Measurements from ENCODE around the gene LAGE3.
"Not testable (repeated sequence)": the region's sequence is repeated elsewhere in the genome, so short reads cannot be mapped to it uniquely, and the experiment has no call there.

Gene LAGE3

DNA sequence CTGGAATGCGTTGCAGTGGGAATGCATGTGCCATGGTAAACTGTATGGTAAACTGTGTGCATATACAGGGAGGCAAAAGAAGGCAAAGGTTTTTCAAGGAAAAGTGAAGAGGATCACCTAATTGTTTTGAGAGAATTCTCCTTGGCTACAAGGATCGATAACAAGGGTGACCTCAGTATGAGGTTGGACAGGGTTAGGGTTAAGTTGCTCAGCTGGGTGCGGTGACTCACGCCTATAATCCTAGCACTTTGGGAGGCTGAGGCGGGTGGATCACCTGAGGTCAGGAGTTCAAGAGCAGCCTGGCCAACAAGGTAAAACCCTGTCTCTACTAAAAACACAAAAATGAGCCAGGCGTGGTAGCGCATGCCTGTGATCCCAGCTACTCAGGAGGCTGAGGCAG is 22.3 kb upstream of the LAGE3 start:
- DNase-seq: not testable (repeated sequence)

DNA sequence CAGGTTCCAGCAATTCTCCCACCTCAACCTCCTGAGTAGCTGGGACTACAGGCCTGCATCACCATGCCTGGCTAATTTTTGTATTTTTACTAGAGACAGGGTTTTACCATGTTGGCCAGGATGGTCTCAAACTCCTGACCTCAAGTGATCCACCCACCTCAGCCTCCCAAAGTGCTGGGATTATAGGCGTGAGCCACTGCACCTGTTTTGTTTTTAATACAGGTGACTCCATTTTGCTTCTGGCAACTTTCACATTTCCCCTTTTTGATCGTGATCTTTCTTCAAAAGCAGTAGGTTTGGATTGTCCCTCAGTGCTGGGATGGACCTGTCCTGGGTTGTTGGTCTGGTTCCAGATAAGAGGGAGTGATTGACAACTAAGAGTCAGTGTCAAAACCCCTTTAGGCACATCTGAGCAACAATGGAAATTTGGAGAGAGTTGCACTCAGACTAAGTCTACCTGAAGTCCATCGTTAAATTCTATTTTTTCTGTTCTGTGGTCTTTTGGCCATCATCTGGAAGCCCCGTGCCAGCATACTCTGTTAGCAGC is 17.6 kb upstream of the LAGE3 start:
- DNase-seq: not testable (repeated sequence)

DNA sequence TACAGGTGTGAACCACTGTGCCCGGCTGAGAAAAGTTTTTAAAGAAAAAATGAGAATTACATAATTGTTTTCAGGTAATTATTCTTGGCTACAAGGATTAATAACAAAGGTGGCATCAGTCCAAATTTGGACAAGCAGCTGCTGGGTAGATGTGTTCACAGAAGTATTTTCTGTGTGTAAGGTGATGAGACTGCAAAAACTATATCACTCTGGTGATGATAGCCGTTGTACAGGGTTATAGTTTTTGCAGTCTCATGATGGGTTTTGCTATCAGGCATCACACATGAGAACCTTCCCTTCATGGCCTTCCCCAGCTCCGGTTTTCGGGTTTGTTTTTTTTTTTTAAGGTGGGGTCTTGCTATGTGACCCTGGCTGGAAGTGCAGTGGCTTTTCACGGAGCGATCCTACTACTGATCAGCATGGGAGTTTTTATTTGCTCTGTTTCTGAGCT is 16.4 kb upstream of the LAGE3 start:
- no peak for DNase-seq

DNA sequence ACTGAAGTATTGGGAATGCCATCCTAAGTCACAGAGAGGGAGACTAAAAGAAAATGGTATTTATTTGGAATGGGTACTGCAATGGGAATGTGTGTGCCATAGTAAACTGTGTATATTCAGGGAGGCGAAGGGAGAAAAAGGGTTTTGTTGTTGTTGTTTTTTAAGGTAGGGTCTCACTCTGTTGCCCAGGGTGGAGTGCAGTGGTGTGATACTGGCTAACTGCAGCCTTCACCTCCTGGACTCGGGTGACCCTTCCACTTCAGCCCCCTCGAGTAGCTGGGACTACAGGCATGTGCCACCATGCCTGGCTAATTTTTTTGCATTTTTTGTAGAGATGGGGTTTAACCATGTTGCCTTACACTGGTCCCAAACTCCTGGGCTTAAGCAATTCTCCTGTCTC is 15.6 kb upstream of the LAGE3 start:
- DNase-seq: no peak

DNA sequence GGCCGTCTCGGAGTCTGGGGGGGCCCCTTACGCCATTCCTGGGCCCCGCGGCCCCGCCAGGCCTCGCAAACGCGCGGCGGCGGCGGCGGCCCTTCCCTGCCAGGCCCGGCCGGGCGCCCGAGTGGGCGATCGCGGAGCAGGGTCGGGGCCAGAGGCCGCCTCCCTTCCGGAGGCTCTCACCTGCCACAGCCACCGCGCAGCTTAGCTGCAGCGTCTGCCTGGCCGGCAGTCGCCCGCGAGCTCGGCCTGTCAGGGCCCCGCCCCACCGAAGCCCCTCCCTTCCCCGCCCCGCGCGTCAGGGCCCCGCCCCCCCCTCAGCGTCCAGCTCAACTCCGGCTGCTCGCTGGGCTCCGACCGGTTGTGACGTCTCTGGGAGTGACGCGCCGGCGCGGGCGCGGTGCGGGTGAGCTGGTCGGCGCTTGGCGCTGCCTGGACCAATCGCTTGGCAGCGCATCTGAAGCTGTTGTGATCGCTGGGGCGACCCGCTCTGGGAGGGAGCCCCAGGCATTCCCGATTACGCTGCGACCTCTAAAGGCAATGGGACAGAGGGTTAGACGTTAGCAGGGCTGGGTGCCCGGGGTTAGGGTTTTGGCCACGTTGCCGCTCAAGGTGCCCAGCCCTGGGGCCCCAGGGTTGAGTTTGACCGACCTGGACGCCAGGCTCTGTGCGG is 11.5 kb upstream of the LAGE3 start, which contains the start of gene SLC10A3:
Gene SLC10A3, minus strand, starts transcription at position 216 of the 670 bp plus-strand sequence. CDS start 1,689 bp downstream, outside the sequence.
- peak; percentile 91 for DNase-seq

DNA sequence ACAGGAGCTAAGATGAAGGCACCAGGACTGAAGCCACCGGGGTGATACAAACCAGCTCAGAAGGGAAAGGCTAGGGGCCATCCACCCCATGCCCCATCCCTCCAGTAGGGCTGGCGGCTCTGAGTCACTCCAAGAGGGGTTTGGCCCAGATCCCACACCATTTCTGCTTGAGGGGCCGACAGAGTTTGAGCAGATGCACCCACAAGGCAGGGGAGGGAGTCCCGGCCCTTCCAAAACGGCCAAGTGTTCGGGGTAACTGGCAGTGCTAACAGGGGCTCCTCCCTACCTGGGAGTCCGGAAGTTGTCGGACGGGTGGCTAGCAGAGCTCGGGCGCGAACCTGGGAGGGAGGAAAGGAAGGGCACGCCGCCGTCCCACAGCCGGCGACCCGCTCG is 10.9 kb upstream of the LAGE3 start:
- DNase-seq: peak; percentile 62

DNA sequence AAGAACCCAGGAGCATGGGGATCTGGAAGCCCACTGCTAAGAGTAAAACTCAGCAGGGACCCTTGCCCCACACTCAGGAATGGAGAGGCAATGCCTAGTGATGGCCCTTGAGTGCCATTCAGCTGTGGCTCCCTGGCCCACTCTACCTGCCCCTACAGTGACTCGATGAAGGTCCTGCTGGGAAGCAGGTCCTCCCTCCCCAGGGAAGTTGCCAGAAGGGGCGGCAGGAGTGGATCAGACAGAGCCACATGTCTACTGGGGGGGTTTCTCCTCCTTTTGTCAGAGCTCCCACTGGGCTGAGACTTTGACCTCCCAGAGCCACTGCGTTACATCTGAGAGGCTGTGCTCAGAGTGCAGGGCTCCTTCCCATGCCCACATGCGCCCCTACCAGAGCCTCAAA is 10.1 kb upstream of the LAGE3 start:
- no peak for DNase-seq

DNA sequence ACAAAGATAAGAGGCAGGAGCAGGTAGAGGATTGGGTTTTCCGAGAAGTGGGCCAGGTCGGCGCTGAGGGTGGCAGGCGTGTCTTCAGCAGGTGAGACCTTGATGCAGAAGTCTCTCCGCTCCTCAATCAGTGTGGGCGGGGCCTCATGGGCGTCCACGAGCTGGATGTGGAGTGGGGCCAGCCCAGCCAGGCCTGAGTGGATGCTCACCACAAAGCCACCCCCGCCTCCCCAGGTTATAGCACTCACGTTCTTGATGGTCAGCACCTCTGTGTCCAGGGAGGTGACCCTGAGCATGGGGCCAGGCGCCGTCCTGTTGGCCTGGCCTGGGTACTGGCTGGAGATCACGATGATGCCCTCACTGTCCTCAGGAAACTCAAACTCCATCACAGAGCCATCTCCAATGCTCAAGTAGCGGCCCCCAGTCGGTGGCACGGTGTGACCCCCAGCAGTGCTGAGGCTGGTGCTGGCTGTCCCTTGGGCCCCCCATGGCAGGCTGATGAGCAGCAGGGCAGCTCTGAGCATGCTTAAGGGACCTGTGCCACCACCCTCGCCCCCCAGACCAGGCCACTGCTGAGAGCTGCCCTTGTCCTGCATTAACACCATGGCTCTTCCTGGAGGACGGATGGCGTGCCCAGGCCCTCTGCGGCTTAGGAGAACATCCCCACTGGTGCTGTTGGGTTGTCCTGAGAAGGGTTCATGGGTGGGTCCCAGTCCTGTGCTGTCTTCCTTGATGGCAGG is 9.4 kb upstream of the LAGE3 start:
- no peak for DNase-seq

DNA sequence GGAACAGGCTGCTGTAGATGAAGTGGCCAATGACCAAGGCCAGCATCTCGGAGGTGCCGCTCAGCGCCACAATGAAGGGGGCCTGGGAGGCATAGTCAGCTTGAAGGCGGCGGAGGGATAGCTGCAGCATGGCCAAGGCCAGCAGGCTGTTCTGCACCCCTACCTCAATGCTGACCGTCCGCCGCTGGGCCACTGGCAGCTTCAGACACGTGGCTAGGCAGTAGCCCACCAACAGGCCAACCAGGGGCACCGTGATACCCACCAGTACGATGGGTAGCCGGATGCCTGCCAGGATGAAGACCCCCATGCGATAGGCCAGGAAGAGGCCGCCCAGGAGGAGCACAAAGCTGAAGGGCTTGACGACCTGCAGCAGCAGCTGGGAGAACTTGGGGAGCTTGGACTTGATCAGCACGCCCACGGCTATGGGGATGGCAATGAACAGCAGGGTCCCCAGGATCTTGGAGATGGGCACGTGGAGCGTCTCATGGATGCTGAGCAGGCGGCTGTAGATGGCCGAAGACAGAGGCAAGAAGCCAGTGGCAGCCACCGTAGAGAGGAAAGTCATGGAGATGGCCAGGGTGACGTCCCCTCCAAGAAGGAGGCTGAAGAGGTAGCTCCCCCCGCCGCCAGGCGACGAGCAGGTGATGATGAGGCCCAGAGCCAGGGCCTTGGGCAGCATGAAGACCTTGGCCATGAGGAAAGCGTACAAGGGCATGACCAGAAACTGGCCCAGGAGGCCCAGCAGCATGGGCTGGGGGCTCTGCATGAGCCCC is 8.6 kb upstream of the LAGE3 start:
- DNase-seq: no peak

DNA sequence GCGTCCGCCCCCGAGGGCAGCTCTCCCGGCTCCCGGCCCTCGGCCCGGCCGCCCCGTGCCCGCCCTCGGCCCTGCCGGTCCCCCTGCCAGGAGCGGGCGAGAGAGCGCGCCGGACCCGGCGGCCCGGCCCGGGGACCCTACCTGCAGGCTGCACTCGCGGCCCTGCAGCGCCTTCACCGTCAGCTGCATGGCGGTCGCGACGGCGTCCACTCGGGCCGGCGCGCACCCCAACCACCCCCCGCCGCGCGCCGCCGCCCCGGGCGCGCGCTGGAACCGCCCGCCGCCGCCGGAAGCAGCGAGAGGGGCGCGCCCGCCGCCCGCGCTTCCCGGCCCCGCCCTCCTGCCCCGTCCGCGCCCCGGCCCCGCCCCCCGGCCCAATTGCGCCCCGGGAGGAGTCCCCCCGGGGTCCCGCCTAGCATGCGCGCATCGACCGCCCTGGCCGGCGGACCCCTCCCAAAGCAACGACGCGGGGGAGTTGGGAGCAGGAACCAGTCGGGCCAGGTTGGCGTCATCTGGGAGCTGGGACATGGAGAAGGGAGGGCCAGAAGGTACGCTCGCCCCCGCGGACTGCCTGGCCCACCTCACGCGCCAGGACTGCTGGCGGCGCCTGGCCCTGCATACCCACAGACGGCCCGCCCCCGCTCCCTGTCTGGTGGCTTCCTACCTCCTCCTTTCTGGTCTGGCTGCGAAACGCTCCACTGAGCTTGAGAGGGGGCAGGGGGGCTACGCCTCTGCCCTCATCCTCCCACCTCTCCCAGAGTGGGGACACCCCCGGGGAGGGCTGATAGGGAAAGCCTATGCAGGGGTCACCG is 7.5 kb upstream of the LAGE3 start, which contains the start of gene UBL4A:
Gene UBL4A, minus strand, starts transcription at position 220 of the 812 bp plus-strand sequence. Its CDS starts 31 bp downstream, at position 189.
- DNase-seq: peak; percentile 79

DNA sequence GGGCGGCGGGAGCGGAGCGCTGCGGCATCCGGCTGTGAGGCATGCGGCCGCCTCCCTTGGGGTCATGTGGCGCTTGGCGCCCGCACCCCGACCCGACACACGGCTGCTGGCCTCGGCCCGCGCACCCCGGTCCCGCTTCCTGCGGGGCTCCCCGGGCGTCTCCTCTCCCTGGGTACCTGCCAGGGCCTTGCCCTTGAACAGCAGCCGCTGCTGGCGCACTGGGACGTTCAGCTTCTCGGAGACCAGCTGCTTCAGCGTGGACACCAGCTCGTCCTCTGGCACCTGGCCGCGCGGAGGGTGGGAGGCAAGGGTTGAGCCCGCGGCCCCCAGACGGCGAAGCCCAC is 6.9 kb upstream of the LAGE3 start:
- peak; percentile 63 for DNase-seq

DNA sequence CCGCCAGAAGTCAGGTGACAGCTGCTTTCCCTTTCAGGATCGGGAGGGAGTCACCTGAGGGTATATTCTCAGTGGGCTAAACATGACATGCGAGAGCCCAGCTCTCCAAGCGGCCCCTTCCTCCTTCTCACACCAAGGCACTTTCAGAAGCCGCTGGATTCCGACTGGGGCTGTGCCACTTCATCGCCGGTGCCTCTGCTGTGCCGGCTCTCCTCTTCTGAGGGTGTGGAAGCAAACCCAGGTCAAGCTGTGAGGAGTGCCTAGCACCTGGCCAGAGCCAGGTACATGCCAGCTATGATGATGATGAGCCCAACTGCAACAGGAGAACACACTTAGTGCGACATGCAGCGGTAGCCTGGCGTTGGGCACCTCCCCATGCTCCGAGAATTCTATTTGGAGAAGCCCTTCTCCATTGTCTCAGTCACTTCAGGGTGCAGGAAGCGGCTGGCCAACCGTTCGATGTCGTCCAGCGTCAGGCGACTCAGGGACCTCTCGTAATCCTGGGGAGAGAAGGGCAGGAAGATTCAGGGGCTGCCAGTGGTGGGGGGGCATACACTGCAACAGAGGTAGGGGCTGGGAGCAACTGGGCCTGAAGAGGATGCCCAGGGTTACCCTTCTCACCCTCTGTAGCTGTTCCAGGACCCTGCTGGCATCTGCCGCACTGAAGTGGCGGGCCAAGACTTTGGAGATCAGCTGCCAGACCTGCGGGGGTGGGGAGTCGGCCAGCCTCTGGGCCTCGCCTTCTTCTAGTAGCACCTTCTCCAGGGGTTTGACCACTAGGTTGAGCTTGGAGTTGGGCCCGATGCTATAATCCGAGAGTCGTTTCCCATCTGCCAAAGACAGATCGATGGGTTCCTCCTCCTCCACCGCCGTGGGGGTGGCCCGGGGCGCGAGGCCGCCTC is 6.3 kb upstream of the LAGE3 start:
- no peak for DNase-seq

DNA sequence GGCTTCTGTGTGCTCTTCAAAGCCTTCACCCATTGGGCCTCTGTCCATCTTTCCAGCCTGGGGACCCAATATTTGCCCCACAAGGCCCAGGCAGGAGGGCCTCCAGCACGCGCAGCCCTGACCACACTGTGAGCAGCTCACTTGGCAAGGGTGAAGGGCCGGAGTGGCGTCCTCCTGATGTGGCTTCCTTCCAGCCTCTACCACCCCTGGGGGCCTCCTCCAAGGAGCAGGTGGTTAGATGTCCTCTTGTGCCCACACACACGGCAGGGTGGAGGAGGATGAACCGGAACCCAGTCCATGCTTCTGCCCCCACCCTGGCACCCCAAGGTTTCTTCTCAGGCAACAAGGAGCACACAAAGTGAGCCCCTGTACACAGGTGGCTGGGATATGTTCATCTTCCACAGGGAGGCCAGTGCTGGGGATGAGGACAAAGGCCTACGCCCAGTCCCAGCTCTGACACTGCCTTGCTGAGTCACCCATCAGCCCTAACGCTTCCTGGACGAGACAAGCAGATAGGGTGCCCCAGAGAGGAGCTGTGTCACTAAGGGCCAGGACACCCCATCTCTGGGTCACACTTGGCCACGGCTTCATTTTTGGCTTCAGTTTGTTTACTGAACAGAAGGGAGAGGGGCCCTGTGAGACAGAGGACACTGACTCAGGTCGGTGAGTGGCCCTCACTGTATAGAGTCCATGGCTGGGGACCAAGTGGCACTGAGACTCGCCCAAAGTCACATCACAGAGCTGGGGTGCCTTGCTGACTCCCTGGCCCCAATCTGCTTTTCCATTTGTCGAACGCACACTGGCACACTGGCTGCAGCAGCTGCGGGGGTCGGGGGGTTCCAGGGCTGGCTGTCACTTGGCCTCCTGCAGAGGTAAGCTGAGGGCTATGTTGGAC is 5.4 kb upstream of the LAGE3 start:
- DNase-seq: no peak

DNA sequence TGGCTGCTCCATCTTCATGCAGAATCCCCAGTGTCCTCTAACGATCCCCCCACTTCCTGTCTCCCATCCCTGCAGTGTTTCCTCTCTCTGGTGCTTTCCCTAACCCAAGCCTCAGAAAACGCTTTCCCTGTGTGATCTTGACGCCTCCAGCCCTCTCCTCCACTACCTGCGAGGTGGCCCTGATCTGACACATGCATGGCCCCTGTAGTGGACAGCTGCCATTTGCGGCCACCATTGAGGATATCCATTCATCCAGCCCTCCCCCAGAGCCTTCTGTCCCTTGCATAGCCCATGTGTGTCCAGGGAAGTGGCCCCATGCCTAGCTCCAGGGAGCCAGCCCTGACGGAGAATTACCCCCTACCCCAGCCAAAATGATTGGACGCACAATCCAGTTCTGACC is 4.2 kb upstream of the LAGE3 start:
- DNase-seq: no peak

DNA sequence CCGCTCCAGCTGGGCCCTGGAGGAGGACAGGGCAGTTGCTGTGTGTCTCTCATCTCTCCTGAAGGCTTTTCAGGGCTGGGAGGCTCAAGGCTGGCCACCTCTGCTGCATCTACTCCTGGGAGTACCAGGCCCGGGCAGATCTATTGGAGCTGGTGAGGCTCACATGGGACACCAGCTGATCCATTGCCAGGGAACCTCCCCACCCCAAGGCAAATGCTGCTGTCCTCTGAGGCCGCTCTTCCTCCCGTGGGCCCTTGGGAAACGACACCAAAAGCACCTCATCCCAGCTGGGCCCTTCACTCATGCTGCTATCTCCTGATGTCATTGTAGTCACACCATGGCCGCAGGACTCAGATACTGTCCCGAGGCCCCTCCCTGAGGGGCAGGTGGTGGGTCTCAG is 3.7 kb upstream of the LAGE3 start:
- no peak for DNase-seq

DNA sequence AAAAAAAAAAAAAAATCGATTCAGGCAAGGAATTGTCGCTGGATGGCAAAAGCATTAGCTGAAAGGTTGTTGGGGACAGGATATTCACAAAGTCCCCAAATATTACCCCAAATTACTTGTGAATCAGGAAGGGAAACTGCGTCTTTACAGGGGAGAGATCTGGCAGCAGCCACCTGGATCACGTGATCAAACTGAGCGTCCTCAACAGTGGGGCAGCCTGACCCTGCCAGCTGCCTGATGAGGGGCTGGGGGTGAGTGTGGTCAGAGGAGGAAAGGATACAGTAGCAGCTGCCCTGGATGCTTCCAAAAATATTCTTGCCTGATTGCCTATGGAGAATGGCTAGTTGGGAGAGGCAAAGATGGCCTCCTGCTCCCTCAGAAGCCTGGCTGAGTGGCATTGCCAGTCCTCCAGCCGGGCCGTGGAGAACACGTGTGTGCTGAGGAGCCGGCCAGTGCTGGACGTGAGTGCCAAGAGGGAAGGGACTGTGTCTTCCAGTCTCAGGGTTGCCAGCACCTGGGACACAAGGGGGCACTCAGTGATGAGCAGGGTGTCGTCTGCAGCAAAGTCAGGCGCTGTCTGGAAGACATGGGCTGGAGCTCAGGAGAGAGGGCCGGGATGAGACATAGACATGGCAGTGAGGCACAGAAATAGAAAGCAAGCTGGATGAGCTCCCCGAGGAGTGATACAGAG is 3.0 kb upstream of the LAGE3 start:
- DNase-seq: no peak

DNA sequence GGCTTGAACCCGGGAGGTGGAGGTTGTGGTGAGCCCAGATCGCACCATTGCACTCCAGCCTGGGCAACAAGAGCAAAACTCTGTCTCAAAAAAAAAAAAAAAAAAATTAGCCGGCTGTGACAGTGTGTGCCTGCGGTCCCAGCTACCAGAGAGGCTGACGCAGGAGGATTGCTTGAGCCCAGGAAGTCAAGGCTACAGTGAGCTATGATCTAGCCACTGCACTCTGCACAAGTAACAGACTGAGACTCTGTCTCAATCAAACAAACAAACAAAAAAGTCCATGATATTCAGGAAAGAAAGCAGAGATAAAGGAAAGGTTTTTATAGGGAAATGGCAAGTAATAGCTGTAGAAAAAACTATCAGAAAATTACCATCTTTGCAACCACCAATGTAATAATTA is 2.1 kb upstream of the LAGE3 start:
- DNase-seq: no peak

DNA sequence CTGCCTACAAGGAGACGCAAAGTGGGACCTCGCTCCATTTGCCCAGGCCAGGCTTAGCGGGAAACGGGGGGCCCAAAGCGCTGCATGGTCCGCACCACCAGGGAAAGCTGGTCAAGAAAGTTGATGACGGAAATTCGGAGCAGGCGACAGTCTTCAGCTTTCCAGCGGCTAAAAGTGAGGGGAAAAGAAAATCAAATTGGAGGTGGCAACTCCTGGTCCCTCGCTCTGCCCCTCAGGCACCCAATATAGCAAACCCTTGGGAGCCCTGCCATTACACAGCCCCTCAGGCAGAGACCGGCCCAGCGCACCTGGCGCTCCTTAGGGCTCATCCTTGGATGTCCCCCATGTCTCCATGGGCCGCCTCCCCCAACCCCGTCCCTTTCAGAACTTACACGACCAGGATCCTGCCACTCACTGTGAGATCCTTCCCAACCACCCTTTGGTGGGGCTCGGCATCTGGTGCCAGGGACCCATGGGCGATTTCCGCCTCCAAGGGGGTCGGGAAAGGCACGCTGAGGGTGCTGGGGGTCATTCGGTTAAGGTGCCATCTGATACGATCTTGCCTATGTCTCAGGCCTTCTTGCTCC is 1.1 kb downstream of the LAGE3 start:
- DNase-seq: no peak

DNA sequence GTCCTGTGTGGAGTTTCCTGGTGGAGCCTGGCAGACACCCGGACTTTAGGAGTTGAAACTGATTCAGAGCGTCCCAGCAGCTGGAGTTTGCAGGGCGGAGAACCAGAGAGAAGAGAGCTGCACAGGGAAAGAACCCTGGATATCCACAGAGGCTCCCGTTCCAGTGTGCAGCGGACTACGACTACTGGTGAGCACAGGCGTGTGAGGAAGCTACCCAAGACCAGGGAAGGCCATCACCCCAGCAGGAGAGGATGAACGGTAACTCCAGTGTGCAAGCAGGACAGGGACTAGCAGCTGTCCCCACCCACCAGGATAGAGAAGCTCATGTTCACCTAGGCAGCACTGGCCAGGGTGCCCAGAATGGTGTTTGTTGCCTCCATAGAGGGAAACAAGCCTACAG is 2.3 kb downstream of the LAGE3 start:
- no peak for DNase-seq

All from activated CD8-positive, alpha-beta memory T cell treated with anti-CD3 and anti-CD28 coated beads, Interleukin-2, amount 50 U/mL, for 48 hours (primary cell).